GM12878 (cell line): ENCODE measurements around the gene MIEF1. TPM values are rescaled to one million over a fixed set of nuclear protein-coding genes. Genes with fewer than 3 reads are reported as not detected.

Source experiments
- EZH2 ChIP-seq: IDR thresholded peaks from 2 replicates; pipeline ENCODE4 v1.6.1; 2012; ENCODE audit warnings: low read depth, mild to moderate bottlenecking, control low read depth, inconsistent platforms, low read length, borderline replicate concordance; ENCODE audit not compliant: control insufficient read depth
- FOS ChIP-seq: IDR thresholded peaks from 3 replicates; pipeline ENCODE4 v1.6.1; 2011; ENCODE audit warnings: borderline replicate concordance; ENCODE audit not compliant: insufficient read length; ENCODE audit errors: extremely low read depth
- GATAD2B ChIP-seq: fragments of 450-650 bp; conservative IDR thresholded peaks from 2 replicates; pipeline ENCODE4 v1.6.1; 2017; ENCODE audit warnings: low read depth, mild to moderate bottlenecking, moderate library complexity
- KAT2A ChIP-seq: conservative IDR thresholded peaks from 2 replicates; pipeline ENCODE4 v1.6.1; 2011; ENCODE audit warnings: low read depth, low read length; ENCODE audit not compliant: control insufficient read depth
- MYC ChIP-seq: IDR thresholded peaks from 2 replicates; pipeline ENCODE4 v1.6.1; 2011; ENCODE audit warnings: mild to moderate bottlenecking, low read length, moderate library complexity, inconsistent platforms; ENCODE audit not compliant: insufficient read depth, insufficient replicate concordance, insufficient read length, severe bottlenecking
- NFYA ChIP-seq: IDR thresholded peaks from 2 replicates; pipeline ENCODE4 v1.6.1; 2011; ENCODE audit warnings: low read depth, mild to moderate bottlenecking, low read length, improper control_type of control experiment, borderline replicate concordance
- POU2F2 ChIP-seq: IDR thresholded peaks from 3 replicates; pipeline ENCODE4 v1.6.1; 2011; ENCODE audit warnings: low read depth, mild to moderate bottlenecking, low read length, borderline replicate concordance
- SP1 ChIP-seq: IDR thresholded peaks from one replicate; pipeline ENCODE4 v1.6.1; 2011; ENCODE audit warnings: low read depth, low read length
- ZBED1 ChIP-seq: IDR thresholded peaks from 2 replicates; pipeline ENCODE4 v1.6.1; 2016; ENCODE audit warnings: borderline replicate concordance
- polyA plus RNA-seq, 11 experiments: library from polyadenylated mRNA; depleted of rRNA in 4 of 11; unstranded in 6 of 11; stranded (reverse) in 5 of 11; fragments of >200 nt; fragmentation: Nextera tagmentation in 4 of 11; fragmentation: Illumina TruSeq in 1 of 11; extraction: Ambion mirVana in 4 of 11; extraction: Trizol in 1 of 11; gene quantifications; 1 replicate in 1 of 11; 2 replicates in 10 of 11; pipeline versions ENCODE4 v1.2.1 to v1.2.3, GENCODE V29; 2011 to 2016; ENCODE audit warnings: inconsistent platforms in 2 of 11, missing spikeins in 2 of 11, low read depth in 1 of 11
- total RNA-seq, 4 experiments: library from RNA; depleted of rRNA in 3 of 4; stranded (reverse); fragments of >200 nt in 3 of 4; fragmentation: Illumina TruSeq in 1 of 4; extraction: Trizol in 1 of 4; gene quantifications; 2 replicates each; pipeline versions ENCODE4 v1.2.1 to v1.2.3, GENCODE V29; 2013 to 2021
- TF ChIP-seq, protein P1 (sequence below), 3 experiments: IDR thresholded peaks in 2 of 3; conservative IDR thresholded peaks in 1 of 3; 2 replicates each; pipeline ENCODE4 v1.5.1; 2011; ENCODE audit warnings: low read depth in 3 of 3, low read length in 3 of 3, mild to moderate bottlenecking in 3 of 3, control low read depth in 2 of 3, moderate library complexity in 2 of 3, inconsistent platforms in 1 of 3, mixed read lengths in 1 of 3; ENCODE audit not compliant: control insufficient read depth in 2 of 3, insufficient read depth in 1 of 3; ENCODE audit errors: extremely low read depth in 1 of 3
- TF ChIP-seq, protein P2 (sequence below): fragments of 450-650 bp; IDR thresholded peaks from 2 replicates; pipeline ENCODE4 v1.6.1; 2017; ENCODE audit warnings: mild to moderate bottlenecking, moderate library complexity
- TF ChIP-seq, protein P3 (sequence below): fragments of 450-650 bp; formaldehyde crosslinking; IDR thresholded peaks from 2 replicates; pipeline ENCODE4 v1.5.0; 2022; ENCODE audit warnings: mild to moderate bottlenecking, missing genetic modification characterization
- TF ChIP-seq, protein P4 (sequence below): IDR thresholded peaks from 2 replicates; pipeline ENCODE4 v1.6.1; 2012; ENCODE audit warnings: improper control_type of control experiment, low read depth, low read length; ENCODE audit not compliant: insufficient replicate concordance

MIEF1 gene
- total and polyA plus RNA-seq, 10 of the 15 experiments (the other 5 are each of a cell fraction or from before 2014, with no cell fraction given) = 12.4 to 52.3 (median 29.3) TPM

- TF ChIP-seq POU2F2 = no peak
- TF ChIP-seq ZBED1 = no peak
- TF ChIP-seq FOS = no peak
- peak; percentile 77 for TF ChIP-seq MYC
- no peak for TF ChIP-seq EZH2
- TF ChIP-seq, protein P1, sequence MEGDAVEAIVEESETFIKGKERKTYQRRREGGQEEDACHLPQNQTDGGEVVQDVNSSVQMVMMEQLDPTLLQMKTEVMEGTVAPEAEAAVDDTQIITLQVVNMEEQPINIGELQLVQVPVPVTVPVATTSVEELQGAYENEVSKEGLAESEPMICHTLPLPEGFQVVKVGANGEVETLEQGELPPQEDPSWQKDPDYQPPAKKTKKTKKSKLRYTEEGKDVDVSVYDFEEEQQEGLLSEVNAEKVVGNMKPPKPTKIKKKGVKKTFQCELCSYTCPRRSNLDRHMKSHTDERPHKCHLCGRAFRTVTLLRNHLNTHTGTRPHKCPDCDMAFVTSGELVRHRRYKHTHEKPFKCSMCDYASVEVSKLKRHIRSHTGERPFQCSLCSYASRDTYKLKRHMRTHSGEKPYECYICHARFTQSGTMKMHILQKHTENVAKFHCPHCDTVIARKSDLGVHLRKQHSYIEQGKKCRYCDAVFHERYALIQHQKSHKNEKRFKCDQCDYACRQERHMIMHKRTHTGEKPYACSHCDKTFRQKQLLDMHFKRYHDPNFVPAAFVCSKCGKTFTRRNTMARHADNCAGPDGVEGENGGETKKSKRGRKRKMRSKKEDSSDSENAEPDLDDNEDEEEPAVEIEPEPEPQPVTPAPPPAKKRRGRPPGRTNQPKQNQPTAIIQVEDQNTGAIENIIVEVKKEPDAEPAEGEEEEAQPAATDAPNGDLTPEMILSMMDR (IDR thresholded peaks at IDR 0.05 in 2 of 3, conservative IDR thresholded peaks at IDR 0.05 in 1 of 3; ENCODE audit: control insufficient read depth in 2 of 3, extremely low read depth in 1 of 3, insufficient read depth in 1 of 3, low read depth in 3 of 3, low read length in 3 of 3) = no peak
- TF ChIP-seq, protein P2, sequence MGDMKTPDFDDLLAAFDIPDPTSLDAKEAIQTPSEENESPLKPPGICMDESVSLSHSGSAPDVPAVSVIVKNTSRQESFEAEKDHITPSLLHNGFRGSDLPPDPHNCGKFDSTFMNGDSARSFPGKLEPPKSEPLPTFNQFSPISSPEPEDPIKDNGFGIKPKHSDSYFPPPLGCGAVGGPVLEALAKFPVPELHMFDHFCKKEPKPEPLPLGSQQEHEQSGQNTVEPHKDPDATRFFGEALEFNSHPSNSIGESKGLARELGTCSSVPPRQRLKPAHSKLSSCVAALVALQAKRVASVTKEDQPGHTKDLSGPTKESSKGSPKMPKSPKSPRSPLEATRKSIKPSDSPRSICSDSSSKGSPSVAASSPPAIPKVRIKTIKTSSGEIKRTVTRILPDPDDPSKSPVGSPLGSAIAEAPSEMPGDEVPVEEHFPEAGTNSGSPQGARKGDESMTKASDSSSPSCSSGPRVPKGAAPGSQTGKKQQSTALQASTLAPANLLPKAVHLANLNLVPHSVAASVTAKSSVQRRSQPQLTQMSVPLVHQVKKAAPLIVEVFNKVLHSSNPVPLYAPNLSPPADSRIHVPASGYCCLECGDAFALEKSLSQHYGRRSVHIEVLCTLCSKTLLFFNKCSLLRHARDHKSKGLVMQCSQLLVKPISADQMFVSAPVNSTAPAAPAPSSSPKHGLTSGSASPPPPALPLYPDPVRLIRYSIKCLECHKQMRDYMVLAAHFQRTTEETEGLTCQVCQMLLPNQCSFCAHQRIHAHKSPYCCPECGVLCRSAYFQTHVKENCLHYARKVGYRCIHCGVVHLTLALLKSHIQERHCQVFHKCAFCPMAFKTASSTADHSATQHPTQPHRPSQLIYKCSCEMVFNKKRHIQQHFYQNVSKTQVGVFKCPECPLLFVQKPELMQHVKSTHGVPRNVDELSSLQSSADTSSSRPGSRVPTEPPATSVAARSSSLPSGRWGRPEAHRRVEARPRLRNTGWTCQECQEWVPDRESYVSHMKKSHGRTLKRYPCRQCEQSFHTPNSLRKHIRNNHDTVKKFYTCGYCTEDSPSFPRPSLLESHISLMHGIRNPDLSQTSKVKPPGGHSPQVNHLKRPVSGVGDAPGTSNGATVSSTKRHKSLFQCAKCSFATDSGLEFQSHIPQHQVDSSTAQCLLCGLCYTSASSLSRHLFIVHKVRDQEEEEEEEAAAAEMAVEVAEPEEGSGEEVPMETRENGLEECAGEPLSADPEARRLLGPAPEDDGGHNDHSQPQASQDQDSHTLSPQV = no peak
- no peak for TF ChIP-seq NFYA
- TF ChIP-seq, protein P3, sequence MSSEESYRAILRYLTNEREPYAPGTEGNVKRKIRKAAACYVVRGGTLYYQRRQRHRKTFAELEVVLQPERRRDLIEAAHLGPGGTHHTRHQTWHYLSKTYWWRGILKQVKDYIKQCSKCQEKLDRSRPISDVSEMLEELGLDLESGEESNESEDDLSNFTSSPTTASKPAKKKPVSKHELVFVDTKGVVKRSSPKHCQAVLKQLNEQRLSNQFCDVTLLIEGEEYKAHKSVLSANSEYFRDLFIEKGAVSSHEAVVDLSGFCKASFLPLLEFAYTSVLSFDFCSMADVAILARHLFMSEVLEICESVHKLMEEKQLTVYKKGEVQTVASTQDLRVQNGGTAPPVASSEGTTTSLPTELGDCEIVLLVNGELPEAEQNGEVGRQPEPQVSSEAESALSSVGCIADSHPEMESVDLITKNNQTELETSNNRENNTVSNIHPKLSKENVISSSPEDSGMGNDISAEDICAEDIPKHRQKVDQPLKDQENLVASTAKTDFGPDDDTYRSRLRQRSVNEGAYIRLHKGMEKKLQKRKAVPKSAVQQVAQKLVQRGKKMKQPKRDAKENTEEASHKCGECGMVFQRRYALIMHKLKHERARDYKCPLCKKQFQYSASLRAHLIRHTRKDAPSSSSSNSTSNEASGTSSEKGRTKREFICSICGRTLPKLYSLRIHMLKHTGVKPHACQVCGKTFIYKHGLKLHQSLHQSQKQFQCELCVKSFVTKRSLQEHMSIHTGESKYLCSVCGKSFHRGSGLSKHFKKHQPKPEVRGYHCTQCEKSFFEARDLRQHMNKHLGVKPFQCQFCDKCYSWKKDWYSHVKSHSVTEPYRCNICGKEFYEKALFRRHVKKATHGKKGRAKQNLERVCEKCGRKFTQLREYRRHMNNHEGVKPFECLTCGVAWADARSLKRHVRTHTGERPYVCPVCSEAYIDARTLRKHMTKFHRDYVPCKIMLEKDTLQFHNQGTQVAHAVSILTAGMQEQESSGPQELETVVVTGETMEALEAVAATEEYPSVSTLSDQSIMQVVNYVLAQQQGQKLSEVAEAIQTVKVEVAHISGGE (CRISPR knock-in tag) = peak; percentile 50
- TF ChIP-seq GATAD2B = no peak
- TF ChIP-seq SP1 = peak; percentile 60
- TF ChIP-seq KAT2A = no peak
- TF ChIP-seq, protein P4, sequence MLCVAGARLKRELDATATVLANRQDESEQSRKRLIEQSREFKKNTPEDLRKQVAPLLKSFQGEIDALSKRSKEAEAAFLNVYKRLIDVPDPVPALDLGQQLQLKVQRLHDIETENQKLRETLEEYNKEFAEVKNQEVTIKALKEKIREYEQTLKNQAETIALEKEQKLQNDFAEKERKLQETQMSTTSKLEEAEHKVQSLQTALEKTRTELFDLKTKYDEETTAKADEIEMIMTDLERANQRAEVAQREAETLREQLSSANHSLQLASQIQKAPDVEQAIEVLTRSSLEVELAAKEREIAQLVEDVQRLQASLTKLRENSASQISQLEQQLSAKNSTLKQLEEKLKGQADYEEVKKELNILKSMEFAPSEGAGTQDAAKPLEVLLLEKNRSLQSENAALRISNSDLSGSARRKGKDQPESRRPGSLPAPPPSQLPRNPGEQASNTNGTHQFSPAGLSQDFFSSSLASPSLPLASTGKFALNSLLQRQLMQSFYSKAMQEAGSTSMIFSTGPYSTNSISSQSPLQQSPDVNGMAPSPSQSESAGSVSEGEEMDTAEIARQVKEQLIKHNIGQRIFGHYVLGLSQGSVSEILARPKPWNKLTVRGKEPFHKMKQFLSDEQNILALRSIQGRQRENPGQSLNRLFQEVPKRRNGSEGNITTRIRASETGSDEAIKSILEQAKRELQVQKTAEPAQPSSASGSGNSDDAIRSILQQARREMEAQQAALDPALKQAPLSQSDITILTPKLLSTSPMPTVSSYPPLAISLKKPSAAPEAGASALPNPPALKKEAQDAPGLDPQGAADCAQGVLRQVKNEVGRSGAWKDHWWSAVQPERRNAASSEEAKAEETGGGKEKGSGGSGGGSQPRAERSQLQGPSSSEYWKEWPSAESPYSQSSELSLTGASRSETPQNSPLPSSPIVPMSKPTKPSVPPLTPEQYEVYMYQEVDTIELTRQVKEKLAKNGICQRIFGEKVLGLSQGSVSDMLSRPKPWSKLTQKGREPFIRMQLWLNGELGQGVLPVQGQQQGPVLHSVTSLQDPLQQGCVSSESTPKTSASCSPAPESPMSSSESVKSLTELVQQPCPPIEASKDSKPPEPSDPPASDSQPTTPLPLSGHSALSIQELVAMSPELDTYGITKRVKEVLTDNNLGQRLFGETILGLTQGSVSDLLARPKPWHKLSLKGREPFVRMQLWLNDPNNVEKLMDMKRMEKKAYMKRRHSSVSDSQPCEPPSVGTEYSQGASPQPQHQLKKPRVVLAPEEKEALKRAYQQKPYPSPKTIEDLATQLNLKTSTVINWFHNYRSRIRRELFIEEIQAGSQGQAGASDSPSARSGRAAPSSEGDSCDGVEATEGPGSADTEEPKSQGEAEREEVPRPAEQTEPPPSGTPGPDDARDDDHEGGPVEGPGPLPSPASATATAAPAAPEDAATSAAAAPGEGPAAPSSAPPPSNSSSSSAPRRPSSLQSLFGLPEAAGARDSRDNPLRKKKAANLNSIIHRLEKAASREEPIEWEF = no peak
These were observed at the start of gene MIEF1 (continued) for GRCh38 chr22:39502109-39502788.
